Measurements from ENCODE around the gene PPP2R5E.

- TF ChIP-seq FOXP2 (optimal IDR thresholded peaks at IDR 0.05; ENCODE audit: borderline replicate concordance, extremely low read depth, extremely low read length, insufficient read depth) (no peak), REST (IDR thresholded peaks at IDR 0.05; ENCODE audit: insufficient read depth in 1 of 2, low read depth in 2 of 2, low read length in 2 of 2) (no peak), TAF1 (IDR thresholded peaks at IDR 0.05; ENCODE audit: borderline replicate concordance, insufficient read depth, low read length) (no peak)
Measured at GRCh38 chr14:63454863-63455622, 88.1 kb downstream of the PPP2R5E start.
